GM19025 (cell line): ENCODE data around the gene TMBIM4.
"Not testable (repeated sequence)": the region's sequence is repeated elsewhere in the genome, so short reads cannot be mapped to it uniquely, and the experiment has no call there.

Experiments
- ATAC-seq: cut with Tn5 transposase; IDR thresholded peaks from one replicate; pipeline ENCODE4 v1.9.1; 2021; ENCODE audit warnings: mild to moderate bottlenecking, low read depth, moderate library complexity; ENCODE audit not compliant: unreplicated experiment

TMBIM4 gene

GRCh38 chr12:66169221-66170170, at the start of gene TMBIM4:
TMBIM4 (minus strand) TSS chr12:66169996; CDS start chr12:66169951, 45 bp downstream.
- peak; percentile 77 for ATAC-seq

- ATAC-seq: no peak
Observed at GRCh38 chr12:66217342-66217917, 47.6 kb upstream of the TMBIM4 start.

- ATAC-seq: not testable (repeated sequence)
Observed at GRCh38 chr12:66213011-66213410, 43.2 kb upstream of the TMBIM4 start.

- ATAC-seq: not testable (repeated sequence)
Observed at GRCh38 chr12:66211573-66211972, 41.8 kb upstream of the TMBIM4 start.

GRCh38 chr12:66210840-66211239, 41.0 kb upstream of the TMBIM4 start:
- no peak for ATAC-seq

- no peak for ATAC-seq
Observed at GRCh38 chr12:66206141-66206540, 36.3 kb upstream of the TMBIM4 start.

- ATAC-seq: no peak
Observed at GRCh38 chr12:66203820-66204219, 34.0 kb upstream of the TMBIM4 start.

- ATAC-seq: no peak
Observed at GRCh38 chr12:66199831-66200509, 30.2 kb upstream of the TMBIM4 start.

GRCh38 chr12:66199141-66199540, 29.3 kb upstream of the TMBIM4 start:
- no peak for ATAC-seq

GRCh38 chr12:66197495-66197921, 27.7 kb upstream of the TMBIM4 start:
- ATAC-seq: no peak

- ATAC-seq: peak; percentile 86
Observed at GRCh38 chr12:66196806-66197205, 27.0 kb upstream of the TMBIM4 start.

- ATAC-seq: peak; percentile 36
Observed at GRCh38 chr12:66195242-66195641, 25.4 kb upstream of the TMBIM4 start.

GRCh38 chr12:66194122-66194521, 24.3 kb upstream of the TMBIM4 start:
- no peak for ATAC-seq

- no peak for ATAC-seq
Observed at GRCh38 chr12:66191547-66192126, 21.8 kb upstream of the TMBIM4 start.

GRCh38 chr12:66190519-66191370, 20.9 kb upstream of the TMBIM4 start:
- no peak for ATAC-seq

- no peak for ATAC-seq
Observed at GRCh38 chr12:66189889-66190288, 20.1 kb upstream of the TMBIM4 start.

GRCh38 chr12:66189486-66189843, 19.7 kb upstream of the TMBIM4 start:
- ATAC-seq: no peak

- ATAC-seq: peak; percentile 66
Observed at GRCh38 chr12:66188584-66189485, 19.0 kb upstream of the TMBIM4 start, which contains the start of gene IRAK3. IRAK3 (plus strand) TSS chr12:66189214; CDS start chr12:66189300, 86 bp downstream.

GRCh38 chr12:66187821-66188220, 18.0 kb upstream of the TMBIM4 start:
- no peak for ATAC-seq
